Stimulated activated CD4-positive, alpha-beta T cell treated with anti-CD3 and anti-CD28 coated beads, Interleukin-12 subunit alpha, Interleukin-12 subunit beta, amount 100 ng/mL, for 4 hours (primary cell): Measurements from ENCODE around the gene RBMY1E.
"Not testable (repeated sequence)": the region's sequence is repeated elsewhere in the genome, so short reads cannot be mapped to it uniquely, and the experiment has no call there.

Experiments used
- DNase-seq: peaks from one replicate; pipeline ENCODE4 v3.0.0-alpha.2; 2020

RBMY1E gene

GRCh38 chrY:21917932-21918331 is at the start of gene RBMY1E:
TSS of gene RBMY1E (minus strand) at chrY:21918032. CDS start at chrY:21916054, 1,978 bp downstream.
- DNase-seq: not testable (repeated sequence)

GRCh38 chrY:21894426-21894825 is 23.4 kb downstream of the RBMY1E start, which contains the start of gene RBMY1D:
TSS of gene RBMY1D (minus strand) at chrY:21894526. CDS start at chrY:21892513, 2,013 bp downstream.
- DNase-seq: not testable (repeated sequence)

GRCh38 chrY:21869407-21870076 is 48.3 kb downstream of the RBMY1E start:
- DNase-seq: not testable (repeated sequence)
